Gastrocnemius medialis (tissue), 4 donors: ENCODE results near the gene RAPGEF2. TPM values are rescaled to one million over a fixed set of nuclear protein-coding genes. Genes with fewer than 3 reads are reported as not detected.

Experiments
- ATAC-seq, 2 donors: fragments of 150-250 bp; one replicate each; pipeline ENCODE4 v1.9.1; 2016
- DNase-seq, 2 donors: peaks; one replicate each; pipeline ENCODE4 v3.0.0-alpha.2; 2019
- H3K27ac ChIP-seq, 4 donors: fragments of 200-600 bp; sonication (generic); 1 replicate in 1 of 4; 2 replicates in 3 of 4; pipeline ENCODE4 v1.5.1; 2016 to 2018; ENCODE audit warnings: mild to moderate bottlenecking in 2 of 4, moderate library complexity in 1 of 4
- H3K27me3 ChIP-seq, 3 donors: fragments of 200-600 bp; sonication (generic) in 2 of 3; 1 replicate in 1 of 3; 2 replicates in 2 of 3; pipeline versions ENCODE4 v1.5.1 to v1.6.0; 2016 to 2019; ENCODE audit warnings: mild to moderate bottlenecking in 1 of 3, moderate library complexity in 1 of 3
- H3K36me3 ChIP-seq, 2 donors: fragments of 200-600 bp; sonication (generic) in 1 of 2; one replicate each; pipeline ENCODE4 v1.5.1; 2017 to 2018
- H3K4me1 ChIP-seq, 2 donors: fragments of 200-600 bp; sonication (generic) in 1 of 2; one replicate each; pipeline ENCODE4 v1.5.1; 2016 to 2017; ENCODE audit warnings: mild to moderate bottlenecking in 2 of 2
- H3K4me3 ChIP-seq, 4 donors: fragments of 200-600 bp; sonication (generic) in 3 of 4; 1 replicate in 1 of 4; 2 replicates in 3 of 4; pipeline ENCODE4 v1.5.1; 2016 to 2019; ENCODE audit warnings: mild to moderate bottlenecking in 2 of 4
- H3K9me3 ChIP-seq, 3 donors: fragments of 200-600 bp; sonication (generic) in 2 of 3; 1 replicate in 1 of 3; 2 replicates in 2 of 3; pipeline ENCODE4 v1.5.1; 2016 to 2019
- CTCF ChIP-seq, 5 experiments: fragments of 450-650 bp in 3 of 5; fragments of 200-600 bp in 2 of 5; sonication (generic) in 2 of 5; IDR thresholded peaks in 4 of 5; conservative IDR thresholded peaks in 1 of 5; 1 replicate in 4 of 5; 2 replicates in 1 of 5; pipeline ENCODE4 v1.5.1; 2016 to 2019; ENCODE audit warnings: antibody characterized with exemption in 5 of 5, mild to moderate bottlenecking in 3 of 5, moderate library complexity in 3 of 5
- POLR2A ChIP-seq, 2 donors: fragments of 450-650 bp; IDR thresholded peaks; one replicate each; pipeline ENCODE4 v1.6.1; 2017; ENCODE audit warnings: antibody characterized with exemption in 2 of 2, mild to moderate bottlenecking in 2 of 2, moderate library complexity in 2 of 2
- in situ Hi-C, 4 donors: fragments of 200-750 bp; cut with MboI; loops; one replicate each; pipeline versions ENCODE4 v1.15.0 to v1.8.0; 2017; ENCODE audit warnings: low sequenced_read_pairs in 4 of 4
- intact Hi-C: fragments of 100-400 bp; cut with DNase I; formaldehyde crosslinking; loops from one replicate; pipeline ENCODE4 v1.15.1; 2023; ENCODE audit warnings: low total_unique reads
- total RNA-seq, 4 donors: library from RNA; depleted of rRNA; stranded (reverse); fragments of >200 nt; gene quantifications; one replicate each; pipeline versions ENCODE4 v1.1.0 to v1.2.3, GENCODE V29; 2016

Gene RAPGEF2
- total RNA-seq, 4 donors from 2014 or later: 32.9 to 42.3 (median 38.7) TPM

- intact Hi-C loops (no loop called here), in situ Hi-C loops (no loop called here)
- Histone ChIP-seq H3K4me3 (no peak overlapping the region), H3K4me1 (peaks cover 0 to 3% of the 10 kb centered on the region in 2 donors), H3K27me3 (no peaks in the 10 kb centered on the region), H3K27ac (no peak overlapping the region), H3K9me3 (no peaks in the 10 kb centered on the region), H3K36me3 (peaks cover 0 to 17% of the 10 kb centered on the region in 2 donors)
- ATAC-seq (no peak), DNase-seq (no peak)
- TF ChIP-seq POLR2A (IDR thresholded peaks at IDR 0.05): no peak
- no peak for TF ChIP-seq CTCF (IDR thresholded peaks at IDR 0.05 in 4 of 5, conservative IDR thresholded peaks at IDR 0.05 in 1 of 5)
Measured at GRCh38 chr4:159317203-159317602, 214.3 kb downstream of the RAPGEF2 start.

DNA sequence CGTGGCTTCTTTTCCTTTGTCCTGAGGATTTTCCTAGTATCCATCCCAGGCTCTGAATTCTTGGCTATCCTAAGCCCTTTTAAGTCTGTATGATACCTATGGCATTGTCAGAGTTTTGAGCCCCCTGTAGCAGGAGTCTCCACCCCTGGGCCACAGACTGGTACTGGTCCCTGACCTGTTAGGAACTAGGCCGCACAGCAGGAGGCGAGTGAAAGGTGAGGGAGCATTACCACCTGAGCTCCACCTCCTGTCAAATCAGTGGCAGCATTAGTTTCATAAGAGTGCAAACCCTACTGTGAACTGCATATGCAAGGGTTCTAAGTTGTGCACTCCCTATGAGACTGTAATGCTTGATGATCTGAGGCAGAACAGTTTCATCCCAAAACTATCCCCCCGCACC, 216.1 kb downstream of the RAPGEF2 start:
- no peak for TF ChIP-seq CTCF (IDR thresholded peaks at IDR 0.05 in 4 of 5, conservative IDR thresholded peaks at IDR 0.05 in 1 of 5)
- no peak for TF ChIP-seq POLR2A (IDR thresholded peaks at IDR 0.05)
- Histone ChIP-seq H3K4me1 (no peaks in the 10 kb centered on the region), H3K9me3 (no peaks in the 10 kb centered on the region), H3K4me3 (no peak overlapping the region), H3K27ac (no peak overlapping the region), H3K36me3 (peaks cover 0 to 33% of the 10 kb centered on the region in 2 donors), H3K27me3 (no peaks in the 10 kb centered on the region)
- ATAC-seq: no peak
- in situ Hi-C loops: no loop called here
- no peak for DNase-seq
- intact Hi-C loops: no loop called here

- H3K36me3 ChIP-seq: peaks cover 0 to 30% of the 10 kb centered on the region in 2 donors
Measured at GRCh38 chr4:159326480-159326879, 223.6 kb downstream of the RAPGEF2 start.

GRCh38 chr4:159328766-159329165, 225.9 kb downstream of the RAPGEF2 start:
- H3K4me1 ChIP-seq: peaks cover 0 to 4% of the 10 kb centered on the region in 2 donors
- no peak overlapping the region for H3K27ac ChIP-seq
- H3K4me3 ChIP-seq: no peak overlapping the region
- H3K36me3 ChIP-seq: peaks cover 0 to 27% of the 10 kb centered on the region in 2 donors
- H3K27me3 ChIP-seq: no peaks in the 10 kb centered on the region
- no peaks in the 10 kb centered on the region for H3K9me3 ChIP-seq
- no peak for DNase-seq
- no peak for ATAC-seq
- in situ Hi-C loops: no loop called here
- no peak for TF ChIP-seq CTCF (IDR thresholded peaks at IDR 0.05 in 4 of 5, conservative IDR thresholded peaks at IDR 0.05 in 1 of 5)
- no peak for TF ChIP-seq POLR2A (IDR thresholded peaks at IDR 0.05)
- intact Hi-C loops: no loop called here

More at GRCh38 chr4:159326480-159326879, 223.6 kb downstream of the RAPGEF2 start:
- intact Hi-C loops (no loop called here), in situ Hi-C loops (no loop called here)
- H3K9me3 ChIP-seq: no peaks in the 10 kb centered on the region
- H3K4me1 ChIP-seq: no peaks in the 10 kb centered on the region
- no peak overlapping the region for H3K4me3 ChIP-seq
- no peak overlapping the region for H3K27ac ChIP-seq
- no peaks in the 10 kb centered on the region for H3K27me3 ChIP-seq
- TF ChIP-seq POLR2A (IDR thresholded peaks at IDR 0.05) (no peak), CTCF (IDR thresholded peaks at IDR 0.05 in 4 of 5, conservative IDR thresholded peaks at IDR 0.05 in 1 of 5) (no peak)
- no peak for DNase-seq
- ATAC-seq: no peak

DNA sequence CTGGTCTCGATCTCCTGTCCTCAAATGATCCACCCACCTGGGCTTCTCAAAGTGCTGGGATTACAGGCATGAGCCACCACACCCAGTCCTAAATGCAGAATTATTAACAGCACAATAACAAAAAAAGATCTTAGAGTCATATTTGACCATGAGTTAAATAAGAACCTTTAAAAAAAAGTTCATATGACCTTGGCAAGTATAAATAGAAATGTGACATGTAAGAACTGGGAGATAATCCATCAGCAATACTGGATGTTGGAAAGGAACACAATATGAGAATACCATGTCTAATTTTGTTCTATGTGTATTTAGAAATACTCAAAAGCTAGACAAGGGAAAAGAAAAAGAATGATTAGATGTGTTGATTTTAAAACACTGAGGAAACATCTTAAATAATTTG, 231.6 kb downstream of the RAPGEF2 start:
- intact Hi-C loops (no loop called here), in situ Hi-C loops (no loop called here)
- Histone ChIP-seq H3K9me3 (no peaks in the 10 kb centered on the region), H3K36me3 (peaks cover 0 to 40% of the 10 kb centered on the region in 2 donors), H3K4me3 (no peak overlapping the region), H3K27me3 (no peaks in the 10 kb centered on the region), H3K4me1 (peaks cover 0 to 17% of the 10 kb centered on the region in 2 donors), H3K27ac (peak overlapping the region; percentile 73 to 84 (median 76))
- TF ChIP-seq CTCF (IDR thresholded peaks at IDR 0.05 in 4 of 5, conservative IDR thresholded peaks at IDR 0.05 in 1 of 5): no peak
- DNase-seq (no peak), ATAC-seq (peak; percentile 83 to 90)
